IMR-90 (cell line): ENCODE results near the gene BCAS2. TPM values are rescaled to one million over a fixed set of nuclear protein-coding genes. Genes with fewer than 3 reads are reported as not detected.

ENCODE experiments used
- ATAC-seq: fragments of 200-7000 bp; cut with Tn5 transposase; 2 replicates; pipeline ENCODE4 v1.9.1; 2020; ENCODE audit warnings: low read depth, mild to moderate bottlenecking, moderate library complexity
- BruUV-seq: library from RNA; stranded (reverse); fragments of 400-500 nt; replicated peaks from 2 replicates; lab custom pipeline; 2021; lab: Mats Ljungman, UMichigan
- CTCF ChIA-PET: fragments of 300-600 bp; formaldehyde crosslinking; extraction: SDS; loops from one replicate; lab custom pipeline; 2021; ENCODE audit warnings: antibody characterized with exemption; lab: Yijun Ruan, JAX
- POLR2A ChIA-PET: fragments of 300-600 bp; sonication (Branson Sonifier 250); formaldehyde crosslinking; loops from one replicate; lab custom pipeline; 2022; ENCODE audit warnings: antibody characterized with exemption; ENCODE audit not compliant: unreplicated experiment; lab: Charles Lee
- DNase-seq: peaks from one replicate; pipeline ENCODE4 v3.0.0; 2013
- H2AFZ ChIP-seq: replicated peaks from 2 replicates; pipeline ENCODE3; 2013; ENCODE audit warnings: low read length, mild to moderate bottlenecking; ENCODE audit not compliant: poor library complexity
- H2AK5ac ChIP-seq: 2 replicates; pipeline ENCODE4 v1.6.1; 2013; ENCODE audit warnings: low read depth, low read length, inconsistent platforms
- H2AK9ac ChIP-seq: replicated peaks from 2 replicates; pipeline ENCODE3; 2013; ENCODE audit warnings: mild to moderate bottlenecking, low read depth, low read length, moderate library complexity; ENCODE audit not compliant: poor library complexity
- H2BK120ac ChIP-seq: 2 replicates; pipeline ENCODE4 v1.6.1; 2013; ENCODE audit warnings: low read depth, low read length, inconsistent platforms
- H2BK15ac ChIP-seq: 3 replicates; pipeline ENCODE4 v1.6.1; 2013; ENCODE audit warnings: low read depth, low read length, inconsistent platforms
- H2BK20ac ChIP-seq: 2 replicates; pipeline ENCODE4 v1.6.1; 2013; ENCODE audit warnings: low read depth, mild to moderate bottlenecking, inconsistent platforms, low read length, moderate library complexity
- H2BK5ac ChIP-seq: 2 replicates; pipeline ENCODE4 v1.6.1; 2013; ENCODE audit warnings: mild to moderate bottlenecking, low read depth, low read length, inconsistent platforms; ENCODE audit not compliant: poor library complexity, severe bottlenecking
- H3K14ac ChIP-seq: replicated peaks from 2 replicates; pipeline ENCODE4 v1.6.1; 2013; ENCODE audit warnings: low read depth, low read length, inconsistent platforms
- H3K18ac ChIP-seq: 2 replicates; pipeline ENCODE4 v1.6.1; 2013; ENCODE audit warnings: low read depth, low read length, control low read depth
- H3K23ac ChIP-seq: 2 replicates; pipeline ENCODE4 v1.6.1; 2013; ENCODE audit warnings: low read depth, low read length, inconsistent platforms
- H3K27ac ChIP-seq: 2 replicates; pipeline ENCODE4 v1.5.1; 2013; ENCODE audit warnings: mild to moderate bottlenecking, control low read depth, low read length; ENCODE audit not compliant: insufficient read depth
- H3K27me3 ChIP-seq: 2 replicates; pipeline ENCODE4 v1.6.1; 2013; ENCODE audit warnings: low read length; ENCODE audit not compliant: control insufficient read depth, insufficient read depth
- H3K36me3 ChIP-seq: 2 replicates; pipeline ENCODE4 v1.6.1; 2013; ENCODE audit warnings: low read length, mixed read lengths; ENCODE audit not compliant: control insufficient read depth, insufficient read depth
- H3K4ac ChIP-seq: 2 replicates; pipeline ENCODE4 v1.6.1; 2013; ENCODE audit warnings: low read depth, low read length, inconsistent platforms
- H3K4me1 ChIP-seq: 2 replicates; pipeline ENCODE4 v1.6.1; 2013; ENCODE audit warnings: low read length, mixed read lengths; ENCODE audit not compliant: control insufficient read depth, insufficient read depth
- H3K4me2 ChIP-seq: 2 replicates; pipeline ENCODE4 v1.6.1; 2013; ENCODE audit warnings: low read depth, mild to moderate bottlenecking, control low read depth, low read length, moderate library complexity
- H3K4me3 ChIP-seq: 2 replicates; pipeline ENCODE4 v1.5.1; 2013; ENCODE audit warnings: low read depth, mild to moderate bottlenecking, control low read depth, low read length, moderate library complexity; ENCODE audit not compliant: insufficient read depth
- H3K56ac ChIP-seq: 2 replicates; pipeline ENCODE4 v1.6.1; 2013; ENCODE audit warnings: low read length, inconsistent platforms; ENCODE audit not compliant: insufficient read depth; ENCODE audit errors: extremely low read depth
- H3K79me1 ChIP-seq, 2 experiments: 2 replicates each; pipeline ENCODE4 v1.6.1; 2013; ENCODE audit warnings: low read length in 2 of 2, inconsistent platforms in 1 of 2, low read depth in 1 of 2
- H3K9ac ChIP-seq: 2 replicates; pipeline ENCODE4 v1.6.1; 2013; ENCODE audit warnings: low read depth, low read length, control low read depth
- H3K9me1 ChIP-seq: 2 replicates; pipeline ENCODE4 v1.6.1; 2013; ENCODE audit warnings: low read length, inconsistent platforms; ENCODE audit not compliant: insufficient read depth
- H3K9me3 ChIP-seq: 2 replicates; pipeline ENCODE4 v1.6.1; 2013; ENCODE audit warnings: low read length; ENCODE audit not compliant: control insufficient read depth, insufficient read depth
- H4K20me1 ChIP-seq: 2 replicates; pipeline ENCODE4 v1.6.1; 2013; ENCODE audit warnings: low read length, inconsistent platforms; ENCODE audit not compliant: insufficient read depth
- H4K5ac ChIP-seq: 2 replicates; pipeline ENCODE4 v1.6.1; 2013; ENCODE audit warnings: mild to moderate bottlenecking, low read depth, low read length, control low read depth
- H4K8ac ChIP-seq, 2 experiments: 2 replicates each; pipeline ENCODE4 v1.6.1; 2013; ENCODE audit warnings: low read depth in 2 of 2, low read length in 2 of 2, control low read depth in 1 of 2, inconsistent platforms in 1 of 2
- H4K91ac ChIP-seq: 2 replicates; pipeline ENCODE4 v1.6.1; 2013; ENCODE audit warnings: low read depth, low read length, inconsistent platforms; ENCODE audit not compliant: insufficient read depth
- CEBPB ChIP-seq: IDR thresholded peaks from 2 replicates; pipeline ENCODE4 v1.6.1; 2012; ENCODE audit warnings: low read depth, low read length, improper control_type of control experiment
- CTCF ChIP-seq: conservative IDR thresholded peaks from 2 replicates; pipeline ENCODE4 v1.5.1; 2012; ENCODE audit warnings: mild to moderate bottlenecking, low read depth, low read length, improper control_type of control experiment
- FOS ChIP-seq: fragments of 150-350 bp; IDR thresholded peaks from 2 replicates; pipeline ENCODE4 v1.6.1; 2016; ENCODE audit warnings: low read depth, low read length
- MAFK ChIP-seq: IDR thresholded peaks from 2 replicates; pipeline ENCODE4 v1.6.1; 2012; ENCODE audit warnings: low read depth, low read length, improper control_type of control experiment
- MAZ ChIP-seq: IDR thresholded peaks from 2 replicates; pipeline ENCODE4 v1.6.1; 2012; ENCODE audit warnings: low read depth, mild to moderate bottlenecking, low read length, improper control_type of control experiment, moderate library complexity, borderline replicate concordance
- MXI1 ChIP-seq: IDR thresholded peaks from 2 replicates; pipeline ENCODE4 v1.6.1; 2012; ENCODE audit warnings: low read depth, mild to moderate bottlenecking, low read length, moderate library complexity, borderline replicate concordance
- NFE2L2 ChIP-seq: fragments of 150-350 bp; IDR thresholded peaks from 2 replicates; pipeline ENCODE4 v1.6.1; 2016; ENCODE audit warnings: low read depth, mild to moderate bottlenecking, low read length
- POLR2A ChIP-seq: IDR thresholded peaks from 2 replicates; pipeline ENCODE4 v1.6.1; 2012; ENCODE audit warnings: mild to moderate bottlenecking, low read depth, low read length
- RCOR1 ChIP-seq: IDR thresholded peaks from 2 replicates; pipeline ENCODE4 v1.6.1; 2012; ENCODE audit warnings: mild to moderate bottlenecking, low read length, improper control_type of control experiment; ENCODE audit not compliant: insufficient replicate concordance
- WGBS, 2 experiments: methylation state at CpG; one replicate each; pipeline versions ENCODE4 v1.1.5 to v1.1.7; 2013; ENCODE audit warnings: missing lambda C conversion rate in 2 of 2; ENCODE audit not compliant: insufficient read length in 1 of 2; ENCODE audit errors: extremely low coverage in 2 of 2; 5-methylcytosine and 5-hydroxymethylcytosine counted together
- dilution Hi-C: fragments of 300-500 bp; cut with HindIII; formaldehyde crosslinking; loops from one replicate; pipeline ENCODE4 v1.14.3; 2018; ENCODE audit warnings: low sequenced_read_pairs; ENCODE audit not compliant: unreplicated experiment
- in situ Hi-C: fragments of 300-500 bp; cut with MboI; formaldehyde crosslinking; loops from 3 replicates; pipeline ENCODE4 v1.14.3; 2019; ENCODE audit warnings: low sequenced_read_pairs, inconsistent platforms, mixed read lengths
- intact Hi-C: fragments of 100-400 bp; cut with micrococcal nuclease; formaldehyde crosslinking; loops from 2 replicates; pipeline ENCODE4 v1.10.0; 2022
- polyA plus RNA-seq, 3 experiments: library from polyadenylated mRNA; depleted of rRNA; stranded (reverse); fragments of >200 nt; gene quantifications; 2 replicates each; pipeline ENCODE4 v1.2.3, GENCODE V29; 2012; ENCODE audit warnings: low replicate concordance in 1 of 3
- total RNA-seq: library from RNA; depleted of rRNA; stranded (reverse); fragments of >200 nt; gene quantifications from 2 replicates; pipeline ENCODE4 v1.2.3, GENCODE V29; 2012
- TF ChIP-seq, protein P1 (sequence below): fragments of 150-350 bp; IDR thresholded peaks from 2 replicates; pipeline ENCODE4 v1.6.1; 2017; ENCODE audit warnings: mild to moderate bottlenecking, antibody characterized with exemption, low read length, low read depth

Gene BCAS2
- total and polyA plus RNA-seq, 2 of the 4 experiments (the other 2 are of a cell fraction) = 15.4 to 23.1 TPM

- TF ChIP-seq, protein P1, sequence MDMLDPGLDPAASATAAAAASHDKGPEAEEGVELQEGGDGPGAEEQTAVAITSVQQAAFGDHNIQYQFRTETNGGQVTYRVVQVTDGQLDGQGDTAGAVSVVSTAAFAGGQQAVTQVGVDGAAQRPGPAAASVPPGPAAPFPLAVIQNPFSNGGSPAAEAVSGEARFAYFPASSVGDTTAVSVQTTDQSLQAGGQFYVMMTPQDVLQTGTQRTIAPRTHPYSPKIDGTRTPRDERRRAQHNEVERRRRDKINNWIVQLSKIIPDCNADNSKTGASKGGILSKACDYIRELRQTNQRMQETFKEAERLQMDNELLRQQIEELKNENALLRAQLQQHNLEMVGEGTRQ = no peak
- no peak for TF ChIP-seq CEBPB
- TF ChIP-seq NFE2L2 = no peak
- no peak for TF ChIP-seq MXI1
- TF ChIP-seq RCOR1 = no peak
- no peak for TF ChIP-seq POLR2A
- no peak for TF ChIP-seq CTCF
- no peak for TF ChIP-seq FOS
- no peak for TF ChIP-seq MAFK
- no peak for TF ChIP-seq MAZ
- no peaks in the 10 kb centered on the region for H3K27me3 ChIP-seq
- no peak overlapping the region for H3K4me3 ChIP-seq
- no peaks in the 10 kb centered on the region for H3K9me3 ChIP-seq
- no peaks in the 10 kb centered on the region for H3K4me1 ChIP-seq
- no peak overlapping the region for H3K9ac ChIP-seq
- no peak overlapping the region for H3K18ac ChIP-seq
- no peak overlapping the region for H3K27ac ChIP-seq
- no peak overlapping the region for H2AK9ac ChIP-seq
- in situ Hi-C loops = no loop called here
- no peak overlapping the region for H2BK120ac ChIP-seq
- no CpG with 5 or more reads among the region's 2 CpGs for WGBS, 2 experiments
- intact Hi-C loops = no loop called here
- no peak overlapping the region for H3K23ac ChIP-seq
- no peak overlapping the region for H2BK5ac ChIP-seq
- no peak overlapping the region for H4K8ac ChIP-seq
- H3K4me2 ChIP-seq = no peak overlapping the region
- dilution Hi-C loops = no loop called here
- no peaks in the 10 kb centered on the region for H3K36me3 ChIP-seq
- H3K4ac ChIP-seq = no peak overlapping the region
- no peak overlapping the region for H2BK20ac ChIP-seq
- ChIA-PET POLR2A (no interaction called here), CTCF (no interaction called here)
- no peak for DNase-seq
- no peak overlapping the region for H4K91ac ChIP-seq
- H3K9me1 ChIP-seq = no peaks in the 10 kb centered on the region
- no peaks in the 10 kb centered on the region for H4K20me1 ChIP-seq
- H2BK15ac ChIP-seq = no peak overlapping the region
- no peak overlapping the region for H3K14ac ChIP-seq
- H4K5ac ChIP-seq = no peak overlapping the region
- no peak overlapping the region for H2AFZ ChIP-seq
- no peak for ATAC-seq
- no peak overlapping the region for H2AK5ac ChIP-seq
- no peak overlapping the region for H3K56ac ChIP-seq
- BruUV-seq = no TSS peak
- no peaks in the 10 kb centered on the region for H3K79me1 ChIP-seq
These were observed 51.2 kb downstream of the BCAS2 start for GRCh38 chr1:114530224-114530623.
